GM12801 (cell line): ENCODE results near the gene UFD1.

Experiments
- CTCF ChIP-seq: IDR thresholded peaks from one replicate; pipeline ENCODE4 v1.5.1; 2011; ENCODE audit warnings: control low read depth; ENCODE audit not compliant: insufficient read length; ENCODE audit errors: extremely low read depth

Gene UFD1

GRCh38 chr22:19466126-19466716 lies 12.8 kb downstream of the UFD1 start:
- TF ChIP-seq CTCF: no peak

- TF ChIP-seq CTCF: no peak
These were observed 14.0 kb downstream of the UFD1 start for GRCh38 chr22:19464975-19465374.

DNA sequence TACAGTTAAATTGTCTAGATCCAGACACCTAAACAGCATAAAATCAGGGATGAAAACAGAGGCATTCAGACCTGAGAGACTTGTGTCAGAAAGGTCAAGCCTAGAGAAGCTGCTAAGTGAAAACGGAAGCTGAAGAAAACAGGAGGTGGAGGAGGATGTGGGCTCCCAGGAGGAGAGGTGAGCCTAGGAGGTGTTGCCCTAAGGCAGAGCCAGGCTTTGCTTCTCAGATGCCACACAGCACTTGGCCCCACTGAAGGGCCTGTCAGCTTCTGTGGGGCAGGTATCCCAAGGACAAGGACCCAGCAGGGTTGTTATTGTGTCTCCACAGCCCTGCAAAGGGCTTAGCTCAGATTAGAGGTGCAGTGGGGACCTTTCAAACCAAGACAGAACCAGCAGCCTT lies 14.4 kb downstream of the UFD1 start:
- TF ChIP-seq CTCF: no peak

GRCh38 chr22:19463491-19464469 lies 15.2 kb downstream of the UFD1 start:
- no peak for TF ChIP-seq CTCF

- no peak for TF ChIP-seq CTCF
These were observed 16.0 kb downstream of the UFD1 start for GRCh38 chr22:19463008-19463407.

GRCh38 chr22:19461506-19461905 lies 17.5 kb downstream of the UFD1 start:
- TF ChIP-seq CTCF: no peak

GRCh38 chr22:19460036-19460435 lies 19.0 kb downstream of the UFD1 start:
- no peak for TF ChIP-seq CTCF
